GM10248 (cell line): ENCODE measurements around the gene TBX18.

Experiments used
- CTCF ChIA-PET: fragments of 300-600 bp; sonication (Branson Sonifier 250); formaldehyde crosslinking; extraction: SDS; loops from one replicate; lab custom pipeline; 2021; ENCODE audit warnings: antibody characterized with exemption; lab: Yijun Ruan, JAX
- POLR2A ChIA-PET: fragments of 350-650 bp; sonication (Branson Sonifier 250); formaldehyde crosslinking; extraction: SDS; loops from one replicate; lab custom pipeline; 2020; ENCODE audit warnings: antibody characterized with exemption; lab: Yijun Ruan, JAX
- DNase-seq: peaks from one replicate; pipeline ENCODE4 v3.0.0; 2012; ENCODE audit errors: extremely low spot score
- TF ChIP-seq, protein P1 (sequence below): IDR thresholded peaks from 2 replicates; pipeline ENCODE4 v1.5.1; 2012; ENCODE audit warnings: mild to moderate bottlenecking, low read depth; ENCODE audit errors: extremely low read depth, missing control alignments, control extremely low read depth

Gene TBX18

DNA sequence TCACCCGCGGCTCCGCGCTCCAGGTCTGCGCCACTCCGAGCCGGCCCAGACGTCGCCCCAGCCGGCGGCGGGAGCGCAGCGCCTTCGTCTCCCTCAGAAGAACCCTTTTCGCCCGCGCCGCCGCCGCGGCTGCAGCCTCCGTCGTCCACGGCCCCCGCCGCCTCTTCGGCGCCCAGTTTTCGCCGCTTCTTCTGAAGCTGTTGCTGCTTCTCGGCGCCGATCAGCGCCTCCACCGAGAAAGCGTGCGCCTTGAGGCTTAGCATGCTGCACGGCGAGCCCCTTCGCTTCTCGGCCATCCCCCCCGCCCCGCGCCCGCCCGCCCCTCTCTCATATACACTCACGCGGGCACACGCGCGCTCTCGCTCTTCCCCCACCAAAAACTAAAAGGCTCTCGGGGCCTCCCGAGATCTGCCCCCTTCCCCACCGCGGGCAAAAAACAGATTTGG lies 489 bp downstream of the TBX18 start:
- TF ChIP-seq, protein P1, sequence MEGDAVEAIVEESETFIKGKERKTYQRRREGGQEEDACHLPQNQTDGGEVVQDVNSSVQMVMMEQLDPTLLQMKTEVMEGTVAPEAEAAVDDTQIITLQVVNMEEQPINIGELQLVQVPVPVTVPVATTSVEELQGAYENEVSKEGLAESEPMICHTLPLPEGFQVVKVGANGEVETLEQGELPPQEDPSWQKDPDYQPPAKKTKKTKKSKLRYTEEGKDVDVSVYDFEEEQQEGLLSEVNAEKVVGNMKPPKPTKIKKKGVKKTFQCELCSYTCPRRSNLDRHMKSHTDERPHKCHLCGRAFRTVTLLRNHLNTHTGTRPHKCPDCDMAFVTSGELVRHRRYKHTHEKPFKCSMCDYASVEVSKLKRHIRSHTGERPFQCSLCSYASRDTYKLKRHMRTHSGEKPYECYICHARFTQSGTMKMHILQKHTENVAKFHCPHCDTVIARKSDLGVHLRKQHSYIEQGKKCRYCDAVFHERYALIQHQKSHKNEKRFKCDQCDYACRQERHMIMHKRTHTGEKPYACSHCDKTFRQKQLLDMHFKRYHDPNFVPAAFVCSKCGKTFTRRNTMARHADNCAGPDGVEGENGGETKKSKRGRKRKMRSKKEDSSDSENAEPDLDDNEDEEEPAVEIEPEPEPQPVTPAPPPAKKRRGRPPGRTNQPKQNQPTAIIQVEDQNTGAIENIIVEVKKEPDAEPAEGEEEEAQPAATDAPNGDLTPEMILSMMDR: no peak
- DNase-seq: no peak
- ChIA-PET POLR2A (no interaction called here), CTCF (no interaction called here)

DNA sequence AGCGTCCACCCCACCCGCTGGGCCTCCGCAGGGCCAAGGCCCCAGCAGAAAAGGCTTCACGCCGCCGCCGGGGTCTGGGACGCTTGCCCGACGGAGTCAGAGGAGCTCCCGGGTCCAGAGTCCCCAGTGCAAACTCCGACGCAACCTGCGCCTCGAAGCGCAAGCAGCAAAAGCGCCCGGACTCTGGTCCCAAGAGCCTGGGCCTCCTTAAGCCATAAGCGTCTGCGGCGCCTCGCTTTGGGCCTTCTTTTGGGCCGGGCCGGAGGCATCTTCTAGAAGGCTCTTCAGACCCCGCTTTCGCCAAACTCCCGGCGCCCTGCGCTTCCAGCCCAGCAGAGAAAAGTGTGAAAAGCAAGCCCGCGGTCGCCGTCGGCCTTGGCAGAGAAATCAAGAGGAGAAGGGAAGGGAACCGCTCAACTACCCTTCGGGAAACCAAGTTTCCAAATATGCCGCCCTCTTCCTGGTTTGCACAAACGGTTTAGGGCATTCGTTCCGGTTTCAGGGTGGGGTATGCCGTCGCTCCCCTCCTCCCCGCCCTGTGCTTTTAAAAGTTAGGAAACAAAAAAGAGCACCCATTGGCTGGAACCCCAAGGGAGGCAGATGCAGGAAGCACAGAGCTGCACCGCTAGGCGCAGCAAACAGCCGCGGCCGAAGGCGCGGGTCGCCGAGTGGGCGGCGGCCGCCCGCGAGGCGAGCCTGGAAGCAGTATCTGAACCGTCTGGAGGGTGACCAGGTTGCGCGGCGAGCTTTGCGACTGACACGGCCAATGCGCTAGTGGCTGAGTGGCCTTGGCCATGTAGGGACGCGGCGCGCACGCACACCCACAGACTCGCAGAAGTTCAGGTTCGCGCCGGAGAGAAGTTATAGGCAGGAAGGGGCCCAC lies 1.2 kb downstream of the TBX18 start:
- CTCF ChIA-PET: interaction anchor here (1.5 kb wide), 1 partner anchor 15 kb away, joined by 5 read pairs; no protein-coding TSS in a partner anchor
- POLR2A ChIA-PET: no interaction called here
- no peak for DNase-seq
- TF ChIP-seq, protein P1: no peak

DNA sequence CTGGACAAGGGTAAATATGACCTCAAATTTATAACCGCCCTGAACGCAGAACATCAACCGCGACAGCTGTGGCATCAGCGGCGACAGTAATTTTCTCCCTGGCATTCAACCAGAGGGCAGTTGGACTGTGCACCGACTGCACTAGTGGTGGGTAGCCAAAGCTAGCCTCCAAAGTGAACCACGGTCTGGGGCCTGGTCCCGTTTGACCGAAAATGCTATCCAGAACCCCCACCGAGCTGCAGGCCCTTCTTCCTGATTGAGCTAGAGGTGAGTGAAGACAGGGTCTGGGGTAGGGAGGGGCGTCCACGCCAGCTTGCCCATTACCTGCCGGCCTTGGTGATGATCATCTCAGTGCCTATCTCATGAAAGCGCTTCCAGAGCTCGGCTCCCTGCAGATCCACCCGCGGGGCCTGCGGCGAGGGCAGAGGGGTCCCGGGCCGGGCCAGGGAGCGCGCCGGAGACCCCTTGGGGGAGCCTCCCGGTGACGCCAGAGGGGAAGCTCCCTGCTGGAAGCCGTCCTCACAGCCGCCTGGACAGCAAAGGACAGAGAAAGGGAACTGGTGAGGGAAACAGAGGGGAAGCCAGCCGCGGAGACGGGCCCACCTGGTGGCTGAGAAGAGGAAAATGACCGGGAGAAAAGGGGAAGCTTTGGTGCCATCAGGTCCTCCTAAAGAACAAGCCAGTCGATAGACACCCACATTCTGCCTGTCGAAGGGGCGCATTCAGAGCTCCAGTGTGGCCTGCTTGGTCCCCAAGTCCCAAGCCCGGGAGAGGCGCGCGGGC lies 2.0 kb downstream of the TBX18 start:
- ChIA-PET POLR2A (no interaction called here), CTCF (interaction anchor here (1.5 kb wide), 1 partner anchor 15 kb away, joined by 5 read pairs; no protein-coding TSS in a partner anchor)
- no peak for DNase-seq
- TF ChIP-seq, protein P1: no peak

DNA sequence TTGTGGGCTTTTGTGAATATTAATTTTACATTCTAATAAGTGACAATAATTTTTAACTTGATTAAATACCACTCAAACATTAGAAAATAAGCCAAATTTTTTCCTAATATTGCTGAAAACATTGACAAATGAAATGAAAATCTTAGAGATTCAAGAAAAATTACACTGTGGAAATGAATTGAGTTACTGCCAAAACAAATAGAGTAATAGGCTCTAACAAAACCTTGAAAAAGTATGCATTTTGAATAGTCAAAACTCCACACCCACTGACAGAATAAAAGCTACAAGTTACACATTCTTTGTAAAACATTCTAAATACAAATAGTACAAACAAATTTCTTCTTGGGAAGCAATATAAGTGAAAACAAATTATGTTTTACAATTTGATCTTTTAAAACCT lies 5.9 kb downstream of the TBX18 start:
- POLR2A ChIA-PET: no interaction called here
- CTCF ChIA-PET: interaction anchor here (0.8 kb wide), 1 partner anchor 37 kb away, joined by 3 read pairs; no protein-coding TSS in a partner anchor
- TF ChIP-seq, protein P1: no peak
- no peak for DNase-seq

DNA sequence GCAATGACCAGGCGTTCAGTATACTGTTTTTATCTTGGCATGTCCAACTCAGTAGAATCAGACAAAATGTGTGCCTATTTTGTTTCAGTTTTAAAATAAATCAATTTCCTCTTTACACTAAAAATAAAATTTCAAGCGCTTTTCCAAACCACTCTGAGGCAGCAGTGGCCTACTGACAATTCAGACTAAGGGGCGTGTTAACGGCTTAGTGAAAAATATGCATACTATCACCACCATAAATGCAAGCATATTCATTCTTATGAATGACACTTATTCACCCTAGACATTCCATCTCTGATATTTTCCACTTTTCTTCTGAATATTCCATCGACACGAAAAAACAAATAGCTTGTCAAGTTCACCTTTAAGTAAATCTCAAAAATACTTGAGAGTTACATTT lies 7.5 kb downstream of the TBX18 start:
- TF ChIP-seq, protein P1: no peak
- DNase-seq: no peak
- CTCF ChIA-PET: interaction anchor here (1.8 kb wide), 1 partner anchor 20 kb away, joined by 4 read pairs; no protein-coding TSS in a partner anchor
- POLR2A ChIA-PET: no interaction called here

DNA sequence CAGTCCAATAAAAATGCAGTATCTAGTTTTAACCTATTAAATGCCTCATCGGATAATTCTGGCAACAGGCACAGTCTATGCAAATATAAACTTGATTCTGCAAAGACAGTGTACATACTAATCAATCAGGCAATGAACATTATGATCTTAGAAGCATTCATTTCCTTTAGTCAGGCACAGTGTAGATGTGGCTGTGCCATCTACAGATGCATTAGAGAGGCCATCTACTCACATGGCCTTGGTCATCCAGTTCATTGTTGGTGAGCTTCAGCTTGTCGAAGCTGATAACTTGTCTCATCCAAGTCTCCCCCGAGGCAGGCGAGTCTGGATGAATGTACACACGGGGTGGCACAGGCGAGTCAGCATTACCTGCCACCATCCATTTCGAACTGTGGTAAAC lies 7.9 kb downstream of the TBX18 start:
- TF ChIP-seq, protein P1: no peak
- ChIA-PET CTCF (interaction anchor here (1.8 kb wide), 1 partner anchor 20 kb away, joined by 4 read pairs; no protein-coding TSS in a partner anchor), POLR2A (no interaction called here)
- DNase-seq: no peak
